ENCODE measurements around the gene GULP1.
"Not testable (repeated sequence)": the region's sequence is repeated elsewhere in the genome, so short reads cannot be mapped to it uniquely, and the experiment has no call there.

GULP1 gene

DNA sequence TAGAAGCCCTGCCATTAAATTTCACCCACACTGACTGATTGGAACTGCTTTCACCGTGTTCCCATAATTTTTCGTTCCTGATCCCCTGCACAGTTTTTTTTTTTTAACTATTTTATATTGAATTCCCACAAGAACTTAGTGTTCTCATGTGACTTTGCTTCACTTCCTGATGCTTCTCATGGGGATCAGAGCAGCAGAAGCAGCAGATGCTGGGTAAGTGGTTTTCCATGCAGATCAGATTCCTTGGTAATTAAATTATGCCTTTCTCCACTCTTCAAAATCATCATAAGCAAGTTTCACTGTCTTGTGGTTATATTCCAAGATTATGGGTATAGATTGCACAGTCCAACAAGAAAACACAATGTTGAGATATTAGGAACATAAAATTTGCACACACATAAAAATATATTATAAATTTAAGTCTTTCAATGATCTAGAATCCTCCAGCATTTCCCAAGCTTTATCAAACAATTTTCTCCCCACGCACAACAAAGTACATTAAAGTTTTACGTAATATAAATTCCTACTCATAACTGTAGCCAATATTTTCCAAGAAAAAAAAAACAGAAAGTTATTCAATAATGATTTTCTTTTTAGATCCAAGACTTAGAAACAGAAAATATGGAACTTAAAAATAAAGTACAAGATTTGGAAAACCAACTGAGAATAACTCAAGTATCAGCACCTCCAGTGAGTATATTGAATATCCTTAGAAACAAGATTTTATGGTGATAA, 277.9 kb downstream of the GULP1 start:
- no peak for DNase-seq

DNA sequence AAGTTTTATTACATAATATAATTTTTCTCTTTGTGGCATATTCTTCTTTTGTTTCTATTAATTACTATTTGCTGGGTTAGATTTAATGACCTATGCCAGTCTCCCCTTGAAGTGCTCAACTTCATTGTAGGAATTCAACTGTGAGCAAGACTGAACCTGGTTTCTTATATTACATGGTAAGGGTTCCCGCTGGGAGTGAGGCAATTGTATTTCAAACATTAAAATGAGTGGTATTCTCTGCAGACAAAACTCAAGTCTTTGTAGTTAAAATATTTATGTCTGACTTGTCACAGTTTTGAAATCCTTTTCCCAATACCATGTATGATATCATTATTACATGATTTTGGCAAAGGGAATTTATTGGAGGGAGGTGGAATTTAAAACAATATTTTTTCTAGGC, 278.7 kb downstream of the GULP1 start:
- DNase-seq = no peak

DNA sequence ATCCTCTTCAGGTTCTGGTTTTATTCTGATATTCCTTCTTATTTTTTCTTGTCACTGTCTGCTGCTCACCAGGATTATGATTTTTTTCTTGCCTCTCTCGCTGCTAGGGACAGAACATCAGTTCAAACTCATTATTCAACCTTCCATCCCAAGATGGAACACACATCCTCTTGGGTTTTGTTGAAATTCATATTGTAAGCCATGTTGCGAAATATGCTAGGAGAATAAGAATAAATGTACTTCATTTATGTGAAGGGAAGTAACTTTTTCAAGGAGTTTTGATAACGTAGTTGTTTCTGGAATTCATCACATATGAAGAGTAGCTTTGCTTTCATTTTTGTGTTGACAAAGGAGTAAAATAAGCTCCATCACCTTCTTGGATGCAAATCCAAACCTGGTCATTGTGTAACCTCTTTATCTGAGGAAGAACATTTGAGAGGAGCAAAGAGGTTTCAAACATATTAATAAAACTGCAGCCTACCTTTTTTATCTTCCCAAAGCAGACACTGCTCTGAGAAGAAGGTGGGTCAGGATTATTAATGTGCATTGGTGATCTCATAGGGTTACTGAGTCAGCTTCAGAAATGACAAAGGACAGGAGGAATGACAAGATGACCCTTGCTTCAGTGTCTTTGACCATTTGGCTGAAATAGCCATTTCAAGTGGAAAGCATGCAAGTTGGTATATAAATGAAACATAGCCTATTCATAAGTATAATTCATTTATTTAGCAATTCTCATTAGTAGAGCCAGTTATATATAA, 280.0 kb downstream of the GULP1 start:
- DNase-seq = no peak

DNA sequence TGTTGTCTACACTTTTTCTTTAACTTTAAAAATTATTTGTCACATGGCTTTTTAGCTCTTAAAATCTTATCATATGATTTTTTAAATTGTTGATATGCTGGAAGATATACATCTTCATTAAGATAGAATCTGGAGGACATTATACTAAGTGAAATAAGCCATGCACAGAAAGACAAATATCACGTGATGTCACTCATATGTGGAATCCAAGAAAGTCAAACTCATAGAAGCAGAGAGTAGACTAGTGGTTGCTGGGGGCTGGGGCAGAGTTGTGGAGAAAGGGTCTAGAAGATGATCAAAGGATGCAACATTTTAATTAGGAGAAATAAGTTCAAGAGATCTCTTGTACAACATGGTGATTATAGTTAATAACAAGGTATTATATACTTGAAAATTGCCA, 280.9 kb downstream of the GULP1 start:
- no peak for DNase-seq

DNA sequence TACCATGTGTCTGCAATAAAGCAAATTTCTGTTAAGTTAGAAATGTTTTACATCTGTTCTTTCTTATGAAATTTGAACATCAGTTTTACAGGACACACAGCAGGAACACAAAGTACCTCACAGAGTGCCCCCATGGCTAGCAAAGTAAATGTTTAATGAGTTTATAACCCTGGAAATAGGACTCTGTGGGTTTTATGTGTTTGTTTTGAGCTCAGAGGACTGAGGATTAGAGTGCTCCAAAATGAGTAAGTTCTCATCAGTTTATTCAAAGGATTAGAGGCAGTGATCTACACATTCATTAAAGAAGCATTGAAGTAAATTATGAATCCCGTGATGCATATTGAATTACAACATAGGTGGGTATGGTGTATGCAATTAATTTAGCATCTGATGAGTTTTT, 281.8 kb downstream of the GULP1 start:
- DNase-seq = no peak

DNA sequence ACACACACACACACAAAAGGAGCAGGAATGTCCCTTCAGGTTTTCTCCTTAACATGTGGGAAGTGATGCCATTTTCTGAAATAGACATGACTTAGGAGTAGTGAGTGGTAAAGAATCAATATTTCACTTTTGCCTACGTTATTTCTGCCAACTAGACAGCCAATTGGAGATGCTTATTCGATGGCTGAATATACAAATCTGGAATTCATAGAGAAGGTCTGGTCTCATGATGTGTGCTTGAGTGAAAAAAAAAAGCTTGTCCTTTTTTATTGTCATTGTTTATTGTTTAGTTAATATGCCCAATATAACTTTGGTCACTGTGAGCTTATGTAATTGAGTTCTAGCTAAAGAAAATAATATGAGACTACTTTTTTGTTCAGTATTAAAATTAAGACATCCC, 284.3 kb downstream of the GULP1 start:
- DNase-seq = no peak

DNA sequence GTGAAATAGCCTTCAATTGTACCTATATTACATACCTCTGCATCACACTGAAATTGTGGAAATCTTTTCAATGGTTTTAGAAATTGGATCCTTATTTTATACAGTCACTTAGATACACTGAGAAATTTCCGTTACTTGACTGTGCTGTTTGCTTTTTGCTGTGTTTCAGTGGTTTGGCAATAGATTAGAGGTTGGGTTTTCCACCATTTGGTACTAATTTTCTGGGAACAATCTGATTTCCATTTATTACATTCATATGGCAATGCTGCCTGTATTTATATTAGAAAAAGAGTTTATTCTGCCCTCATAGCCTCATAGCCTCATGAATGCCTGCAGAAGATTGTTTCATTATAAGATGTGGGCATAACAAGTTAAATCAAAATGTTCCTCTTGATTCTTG, 285.0 kb downstream of the GULP1 start:
- no peak for DNase-seq

DNA sequence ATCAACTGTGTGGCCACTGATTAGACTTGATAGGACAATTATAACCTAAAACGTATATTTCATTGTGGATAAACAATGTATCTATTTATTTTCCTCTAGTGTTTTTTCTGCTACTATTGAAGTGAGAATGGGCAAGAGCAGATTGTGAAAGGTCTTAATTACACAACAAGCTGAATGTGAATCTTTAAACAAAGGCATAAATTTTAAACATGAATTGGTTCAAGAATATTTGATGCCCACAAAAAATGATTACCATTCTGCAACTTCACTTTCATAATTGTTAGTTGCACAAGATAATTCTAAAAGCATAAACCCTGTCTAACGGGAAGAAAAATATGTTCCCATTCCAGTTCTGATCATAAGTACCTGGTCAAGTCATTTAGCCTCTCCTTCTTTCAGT, 285.6 kb downstream of the GULP1 start:
- DNase-seq = no peak

DNA sequence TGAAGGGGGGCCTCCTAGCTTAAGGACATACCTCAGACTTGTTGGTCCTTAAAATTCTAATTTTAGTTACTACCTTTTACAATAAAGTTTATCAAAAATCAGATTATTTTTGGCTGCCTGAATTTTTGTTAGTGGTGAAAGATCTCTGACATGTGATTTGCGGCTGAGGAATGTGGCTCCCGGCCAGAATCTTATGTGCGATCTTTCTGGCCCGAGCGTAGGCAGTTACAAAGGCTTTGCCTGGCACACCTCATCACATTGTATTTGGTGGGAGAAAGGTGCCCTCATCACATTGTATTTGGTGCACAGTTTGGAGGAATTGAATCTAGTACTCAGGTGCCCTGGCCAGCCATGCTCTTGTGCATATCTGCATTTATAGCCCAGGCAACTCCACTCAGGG, 289.1 kb downstream of the GULP1 start:
- DNase-seq = no peak

DNA sequence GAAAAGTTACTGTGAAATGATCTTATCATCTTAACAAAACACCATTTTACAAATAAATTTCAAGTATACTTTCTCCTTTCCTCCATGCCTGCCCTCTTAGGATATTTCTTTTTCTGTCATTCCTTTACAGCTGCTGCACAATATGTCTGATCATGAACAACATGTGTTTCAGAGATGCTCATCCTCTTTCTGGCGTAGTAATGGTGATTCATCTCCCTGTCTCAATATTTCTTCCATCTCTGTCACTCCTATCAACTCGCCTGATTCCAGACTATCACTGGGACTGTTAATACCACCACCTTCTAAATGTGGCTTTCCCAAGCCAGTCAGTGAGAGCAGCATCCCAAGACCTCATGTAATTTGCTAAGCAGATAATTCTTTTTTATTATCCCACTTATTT, 290.5 kb downstream of the GULP1 start:
- DNase-seq = no peak

DNA sequence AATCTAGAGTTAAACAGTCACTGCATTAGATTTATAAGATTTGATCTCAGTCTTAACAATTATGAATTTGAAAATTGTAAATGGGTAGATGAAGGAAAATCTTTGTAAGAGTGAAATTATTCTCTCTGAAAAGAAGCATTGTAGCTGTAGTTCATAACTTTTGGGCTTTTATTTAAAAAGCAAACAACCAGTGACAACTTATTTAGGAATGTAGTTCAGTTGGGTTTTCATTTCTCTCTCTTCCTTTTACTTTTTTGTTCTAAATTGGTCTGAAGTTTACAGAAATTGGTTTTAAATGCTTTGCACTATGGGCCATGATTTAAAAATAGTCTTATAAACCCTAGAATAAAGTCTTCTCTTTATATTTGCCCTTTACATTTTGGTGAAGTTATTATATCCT, 296.6 kb downstream of the GULP1 start:
- no peak for DNase-seq

DNA sequence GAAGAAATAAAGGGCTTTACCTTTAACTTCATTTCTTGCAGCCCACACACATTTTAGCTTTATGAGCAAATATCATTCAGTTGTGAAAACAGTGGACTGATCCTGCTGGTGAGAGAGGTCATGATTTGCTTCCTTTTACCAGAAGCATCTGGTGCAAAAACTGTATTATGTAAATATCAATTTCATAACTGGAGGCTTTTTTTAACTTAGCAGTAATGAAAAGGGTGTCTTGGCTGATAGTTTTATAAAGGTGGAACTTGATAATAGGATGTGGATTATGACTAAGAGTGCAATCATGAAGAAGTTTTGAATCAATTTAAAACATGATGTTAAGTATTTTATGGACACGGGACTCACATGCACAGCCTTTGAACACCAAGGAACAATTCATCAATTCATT, 304.4 kb downstream of the GULP1 start:
- no peak for DNase-seq

DNA sequence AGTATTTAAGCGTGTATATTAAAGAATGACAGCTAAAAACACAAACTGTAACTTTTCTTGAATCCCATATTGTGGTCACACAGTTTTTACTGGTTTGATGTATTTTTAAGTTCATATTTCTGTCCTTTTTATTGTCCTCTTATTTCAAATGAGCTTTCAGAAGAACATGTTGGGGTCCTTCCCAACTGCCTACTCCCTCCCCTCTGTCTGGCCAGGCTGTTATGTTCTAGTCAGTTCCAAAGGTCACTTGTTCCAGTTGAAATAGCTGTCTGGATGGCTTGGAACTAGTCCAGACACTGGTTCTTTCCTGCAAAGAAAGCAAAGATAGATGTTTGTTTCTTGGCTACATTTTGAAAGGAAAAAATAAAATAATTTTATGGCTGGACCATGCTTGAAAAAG, 306.9 kb downstream of the GULP1 start:
- DNase-seq = no peak

DNA sequence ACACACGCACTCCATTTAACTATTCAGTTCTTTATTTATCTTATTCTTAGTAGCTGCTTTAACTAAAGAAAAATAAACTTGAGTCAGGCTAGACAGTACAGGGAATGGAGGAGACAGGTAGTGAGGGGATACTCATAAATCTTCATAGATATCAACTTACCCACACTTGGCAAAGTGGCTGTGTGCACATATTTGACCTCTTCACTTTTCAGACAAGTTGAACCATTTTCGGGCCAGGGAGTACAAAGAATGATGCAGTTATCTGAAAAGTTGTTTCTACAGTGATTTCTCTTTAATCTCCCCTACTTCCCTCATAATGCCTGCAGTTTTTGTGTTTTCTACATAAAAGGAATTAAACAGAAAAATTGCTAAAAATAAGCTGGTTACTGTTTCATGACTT, 307.5 kb downstream of the GULP1 start:
- DNase-seq = no peak

DNA sequence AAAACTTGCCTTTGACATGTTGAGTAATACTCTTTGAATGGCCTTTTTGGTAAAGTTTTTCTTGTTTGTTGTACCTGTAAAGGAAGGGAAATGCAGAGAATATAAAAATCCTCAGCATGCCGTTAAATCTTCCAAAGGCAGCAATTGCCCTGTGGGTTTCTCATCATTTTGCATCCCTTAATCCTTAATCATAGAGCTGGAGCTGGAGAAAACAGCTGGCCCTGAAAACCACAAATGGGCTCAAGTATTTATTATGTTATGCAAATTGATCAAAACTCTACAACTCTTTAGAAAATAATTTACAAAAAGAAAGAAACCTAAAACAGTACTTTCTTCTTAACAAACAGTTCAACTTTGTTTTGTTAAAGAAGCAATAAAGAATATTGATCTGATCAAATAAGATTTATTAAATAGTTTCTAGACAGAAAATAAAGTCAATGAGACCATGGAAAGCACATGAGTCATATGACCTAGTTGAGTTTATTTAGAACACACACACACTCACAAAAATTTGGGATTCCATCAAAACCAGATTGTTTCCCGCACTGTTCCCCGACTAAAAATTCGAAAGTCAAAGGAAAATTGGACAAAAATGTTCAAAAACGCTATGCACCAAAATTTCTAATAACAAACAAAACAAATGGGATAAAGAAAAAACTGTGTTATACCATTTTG, 309.0 kb downstream of the GULP1 start:
- no peak for DNase-seq

DNA sequence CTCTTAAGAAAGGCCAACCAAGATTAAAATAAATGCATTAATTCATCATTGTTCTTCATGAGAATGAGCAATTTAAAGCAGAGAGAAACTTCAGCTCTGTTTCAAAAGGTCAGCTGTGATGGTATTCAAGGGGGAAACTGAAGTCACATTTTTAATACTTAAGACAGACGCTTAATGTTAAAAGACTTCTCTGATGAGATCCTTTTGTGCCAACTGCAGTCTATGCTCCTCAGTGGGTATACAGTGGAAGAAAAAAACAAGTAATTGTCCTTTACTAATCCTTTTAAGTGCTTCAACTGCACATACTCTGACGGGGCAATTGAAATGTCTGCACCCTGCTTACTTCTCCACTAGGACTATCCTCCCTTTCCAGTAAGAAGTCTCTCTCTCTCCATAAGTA, 309.7 kb downstream of the GULP1 start:
- DNase-seq = no peak

DNA sequence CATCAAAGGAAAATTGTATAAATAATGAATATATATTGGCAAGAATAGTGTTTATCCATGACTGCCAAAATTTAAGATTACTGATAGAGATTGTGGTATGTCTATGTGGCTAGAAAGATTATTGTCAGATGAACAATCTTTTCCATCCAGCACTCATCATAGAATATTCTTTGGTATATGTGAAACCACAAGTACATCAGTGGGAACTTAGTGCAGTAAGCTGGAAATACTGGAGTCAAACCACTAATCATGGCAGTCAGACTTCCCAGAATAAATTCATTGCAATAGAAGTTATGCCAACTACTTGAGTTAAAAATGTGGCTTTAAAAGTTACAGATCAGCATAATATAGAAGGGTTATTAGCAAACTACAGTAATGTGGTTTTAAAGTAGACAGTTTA, 310.3 kb downstream of the GULP1 start:
- DNase-seq = no peak

DNA sequence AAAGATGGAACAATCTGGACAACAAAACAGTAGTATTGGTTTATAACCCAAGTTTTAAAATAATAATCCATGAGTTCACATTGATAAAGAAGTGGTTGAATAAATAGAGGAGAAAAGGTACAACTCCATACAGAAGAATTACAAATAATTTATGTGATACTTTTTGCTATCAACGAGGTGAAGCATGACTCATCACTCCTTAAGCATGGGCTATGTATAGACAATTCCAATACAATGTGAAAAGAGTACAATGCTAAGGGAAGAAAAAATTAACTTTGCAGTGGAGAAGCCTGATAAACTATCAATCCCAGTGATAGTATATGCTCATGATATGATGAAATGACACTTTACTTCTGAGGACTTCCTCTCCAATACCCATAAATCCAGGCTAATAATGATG, 312.9 kb downstream of the GULP1 start:
- DNase-seq = no peak

DNA sequence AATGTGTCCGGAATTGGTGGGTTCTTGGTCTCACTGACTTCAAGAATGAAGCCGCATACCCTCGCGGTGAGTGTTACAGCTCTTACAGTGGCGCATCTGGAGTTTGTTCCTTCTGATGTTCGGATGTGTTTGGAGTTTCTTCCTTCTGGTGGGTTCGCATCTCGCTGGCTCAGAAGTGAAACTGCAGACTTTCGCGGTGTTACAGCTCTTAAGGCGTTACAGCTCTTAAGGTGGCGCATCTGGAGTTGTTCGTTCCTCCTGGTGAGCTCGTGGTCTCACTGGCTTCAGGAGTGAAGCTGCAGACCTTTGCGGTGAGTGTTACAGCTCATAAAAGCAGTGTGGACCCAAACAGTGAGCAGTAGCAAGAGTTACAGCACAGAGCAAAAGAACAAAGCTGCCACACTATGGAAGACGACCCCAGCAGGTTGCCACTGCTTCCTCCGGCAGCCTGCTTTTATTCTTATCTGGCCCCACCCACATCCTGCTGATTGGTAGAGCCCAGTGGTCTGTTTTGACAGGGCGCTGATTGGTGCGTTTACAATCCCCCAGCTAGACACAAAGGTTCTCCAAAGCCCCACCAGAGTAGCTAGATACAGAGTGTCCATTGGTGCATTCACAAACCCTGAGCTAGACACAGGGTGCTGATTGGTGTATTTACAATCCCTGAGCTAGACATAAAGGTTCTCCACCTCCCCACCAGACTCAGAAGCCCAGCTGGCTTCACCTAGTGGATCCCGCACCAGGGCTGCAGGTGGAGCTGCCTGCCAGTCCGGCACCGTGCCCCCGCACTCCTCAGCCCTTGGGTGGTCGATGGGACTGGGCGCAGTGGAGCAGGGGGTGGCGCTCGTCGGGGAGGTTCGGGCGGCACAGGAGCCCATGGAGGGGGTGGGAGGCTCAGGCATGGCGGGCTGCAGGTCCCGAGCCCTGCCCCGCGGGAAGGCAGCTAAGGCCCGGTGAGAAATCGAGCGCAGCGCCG, 314.2 kb downstream of the GULP1 start:
- not testable (repeated sequence) for DNase-seq

DNA sequence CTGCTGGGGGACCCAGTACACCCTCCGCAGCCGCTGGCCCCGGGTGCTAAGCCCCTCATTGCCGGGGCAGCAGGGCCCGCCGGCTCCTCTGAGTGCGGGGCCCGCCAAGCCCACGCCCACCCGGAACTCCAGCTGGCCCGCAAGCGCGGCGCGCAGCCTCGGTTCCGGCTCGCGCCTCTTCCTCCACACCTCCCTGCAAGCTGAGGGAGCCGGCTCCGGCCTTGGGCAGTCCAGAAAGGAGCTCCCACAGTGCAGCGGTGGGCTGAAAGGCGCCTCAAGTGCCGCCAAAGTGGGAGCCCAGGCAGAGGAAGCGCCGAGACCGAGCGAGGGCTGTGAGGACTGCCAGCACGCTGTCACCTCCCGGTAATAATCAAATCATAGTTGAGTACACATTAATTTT, 314.9 kb downstream of the GULP1 start:
- not testable (repeated sequence) for DNase-seq

DNA sequence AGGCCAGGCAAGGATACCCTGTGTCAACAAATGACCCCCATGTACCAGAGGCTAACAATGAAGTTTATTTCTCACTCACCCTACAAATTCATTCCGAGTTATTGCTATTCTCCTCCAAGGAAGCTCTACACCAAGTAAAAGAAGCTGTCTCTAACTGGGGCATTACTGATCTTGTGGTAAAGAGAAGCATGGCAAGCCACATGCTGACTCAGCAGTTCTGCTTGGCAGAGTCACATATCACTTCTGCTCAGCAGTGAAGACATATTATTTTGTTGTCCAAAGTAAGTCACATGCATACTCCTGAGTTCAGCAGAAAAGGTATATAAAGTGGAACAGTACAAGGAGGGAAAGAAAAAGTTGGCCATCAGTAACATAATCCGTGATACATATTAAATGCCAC, 315.8 kb downstream of the GULP1 start:
- DNase-seq = no peak

DNA sequence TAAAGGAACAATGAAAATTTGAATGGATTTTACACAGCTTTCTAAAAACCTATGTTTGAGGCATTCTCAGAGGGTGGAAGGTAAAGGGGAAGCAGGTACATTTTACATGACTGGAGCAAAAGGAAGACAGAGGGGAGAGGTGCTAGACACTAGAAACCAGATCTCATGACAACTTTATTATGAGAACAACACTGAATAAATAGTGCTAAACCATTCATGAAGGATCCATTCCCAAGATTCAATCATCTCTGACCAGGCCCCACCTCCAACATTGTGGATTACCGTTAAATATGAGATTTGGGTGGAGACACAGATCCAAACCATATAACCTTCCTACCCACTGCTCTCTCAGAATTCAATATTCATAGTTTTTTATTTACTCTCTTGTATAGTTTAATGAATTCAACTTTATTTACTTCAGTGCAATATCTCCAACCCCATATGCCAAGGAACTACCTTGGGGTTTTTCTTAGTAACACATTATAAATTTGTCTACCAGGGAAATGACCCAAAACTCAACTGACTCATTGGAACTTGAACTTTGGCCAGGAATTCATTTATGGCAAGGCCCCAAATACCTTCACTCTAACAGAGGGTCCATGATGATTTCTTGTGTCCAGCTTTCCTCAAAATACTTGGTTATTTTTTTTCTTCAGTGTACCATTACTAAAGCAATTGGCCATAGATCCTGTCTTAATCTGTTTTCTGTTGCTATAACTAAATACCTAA, 317.8 kb downstream of the GULP1 start:
- no peak for DNase-seq

Data from activated CD4-positive, alpha-beta T cell treated with anti-CD3 and anti-CD28 coated beads, Interleukin-2, amount 50 U/mL, for 1 hour (primary cell).